Lower leg skin (tissue), 3 donors: ENCODE measurements around the gene THUMPD2.

Source experiments
- CTCF ChIP-seq, 3 donors: fragments of 450-650 bp; IDR thresholded peaks; one replicate each; pipeline ENCODE4 v1.5.1; 2016; ENCODE audit warnings: antibody characterized with exemption in 3 of 3, mild to moderate bottlenecking in 3 of 3, moderate library complexity in 2 of 3
- POLR2A ChIP-seq, 2 donors: fragments of 450-650 bp; IDR thresholded peaks; one replicate each; pipeline ENCODE4 v1.6.1; 2016 to 2017; ENCODE audit warnings: antibody characterized with exemption in 2 of 2, mild to moderate bottlenecking in 1 of 2, moderate library complexity in 1 of 2

- TF ChIP-seq CTCF (IDR thresholded peaks at IDR 0.05) (no peak), POLR2A (IDR thresholded peaks at IDR 0.05) (no peak)
Observed at GRCh38 chr2:39725401-39725800, 53.7 kb downstream of the THUMPD2 start.
